H1 (cell line): Measurements from ENCODE around the gene MYO15A.

Experiments
- BCL11A ChIP-seq, 2 experiments: IDR thresholded peaks; one replicate each; pipeline ENCODE4 v1.6.1; 2011; ENCODE audit warnings: low read depth in 2 of 2, low read length in 2 of 2, mild to moderate bottlenecking in 2 of 2
- CHD2 ChIP-seq: IDR thresholded peaks from 2 replicates; pipeline ENCODE4 v1.6.1; 2012; ENCODE audit warnings: low read length, improper control_type of control experiment
- EGR1 ChIP-seq: IDR thresholded peaks from 2 replicates; pipeline ENCODE4 v1.6.1; 2011; ENCODE audit warnings: low read depth, low read length, borderline replicate concordance
- JUND ChIP-seq: IDR thresholded peaks from 2 replicates; pipeline ENCODE4 v1.6.1; 2011; ENCODE audit warnings: mild to moderate bottlenecking, improper control_type of control experiment, low read length
- POLR2AphosphoS5 ChIP-seq: IDR thresholded peaks from 2 replicates; pipeline ENCODE4 v1.6.1; 2011; ENCODE audit warnings: low read depth, low read length
- ZNF274 ChIP-seq: IDR thresholded peaks from 2 replicates; pipeline ENCODE4 v1.7.0; 2012; ENCODE audit warnings: low read length, borderline replicate concordance; ENCODE audit errors: extremely low read depth
- TF ChIP-seq, protein P1 (sequence below), 3 experiments: IDR thresholded peaks; 1 replicate in 2 of 3; 2 replicates in 1 of 3; pipeline versions ENCODE4 v1.5.1 to v1.6.1; 2011; ENCODE audit warnings: low read length in 3 of 3, mild to moderate bottlenecking in 3 of 3, inconsistent platforms in 2 of 3, low read depth in 1 of 3, moderate library complexity in 1 of 3; ENCODE audit not compliant: insufficient read depth in 1 of 3; ENCODE audit errors: control extremely low read depth in 1 of 3

DNA sequence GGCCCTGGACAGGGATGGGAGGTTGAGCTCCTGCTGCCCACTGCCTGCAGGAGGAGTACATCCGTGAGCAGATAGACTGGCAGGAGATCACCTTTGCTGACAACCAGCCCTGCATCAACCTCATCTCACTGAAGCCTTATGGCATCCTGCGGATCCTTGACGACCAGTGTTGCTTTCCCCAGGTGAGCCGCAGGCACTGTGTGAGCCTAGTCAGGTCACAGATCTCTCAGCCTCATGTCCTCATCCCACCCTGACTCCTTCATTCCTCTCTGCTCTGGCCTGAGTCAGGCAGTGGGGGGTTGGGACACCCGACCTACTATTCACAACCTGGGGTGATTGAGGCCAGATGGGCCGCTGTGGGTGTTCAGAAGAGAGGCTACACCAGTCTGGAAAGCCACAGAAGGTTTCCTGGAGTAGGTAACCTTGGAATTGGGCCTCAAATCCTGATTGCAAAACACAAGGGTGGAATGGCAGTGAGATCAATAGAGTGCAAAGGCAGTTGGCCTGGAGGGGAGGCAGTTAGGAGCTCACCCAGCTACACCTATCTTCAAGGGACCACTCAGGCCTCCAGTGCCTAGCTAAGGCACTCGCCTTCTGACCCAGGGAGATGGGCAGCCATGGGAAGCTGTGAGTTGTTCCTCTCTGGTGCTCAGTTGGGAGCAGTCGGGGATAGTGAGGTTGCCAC is 29.7 kb downstream of the MYO15A start:
- no peak for TF ChIP-seq EGR1
- TF ChIP-seq, protein P1, sequence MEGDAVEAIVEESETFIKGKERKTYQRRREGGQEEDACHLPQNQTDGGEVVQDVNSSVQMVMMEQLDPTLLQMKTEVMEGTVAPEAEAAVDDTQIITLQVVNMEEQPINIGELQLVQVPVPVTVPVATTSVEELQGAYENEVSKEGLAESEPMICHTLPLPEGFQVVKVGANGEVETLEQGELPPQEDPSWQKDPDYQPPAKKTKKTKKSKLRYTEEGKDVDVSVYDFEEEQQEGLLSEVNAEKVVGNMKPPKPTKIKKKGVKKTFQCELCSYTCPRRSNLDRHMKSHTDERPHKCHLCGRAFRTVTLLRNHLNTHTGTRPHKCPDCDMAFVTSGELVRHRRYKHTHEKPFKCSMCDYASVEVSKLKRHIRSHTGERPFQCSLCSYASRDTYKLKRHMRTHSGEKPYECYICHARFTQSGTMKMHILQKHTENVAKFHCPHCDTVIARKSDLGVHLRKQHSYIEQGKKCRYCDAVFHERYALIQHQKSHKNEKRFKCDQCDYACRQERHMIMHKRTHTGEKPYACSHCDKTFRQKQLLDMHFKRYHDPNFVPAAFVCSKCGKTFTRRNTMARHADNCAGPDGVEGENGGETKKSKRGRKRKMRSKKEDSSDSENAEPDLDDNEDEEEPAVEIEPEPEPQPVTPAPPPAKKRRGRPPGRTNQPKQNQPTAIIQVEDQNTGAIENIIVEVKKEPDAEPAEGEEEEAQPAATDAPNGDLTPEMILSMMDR (IDR thresholded peaks at IDR 0.05; ENCODE audit: control extremely low read depth in 1 of 3, insufficient read depth in 1 of 3, low read depth in 1 of 3, low read length in 3 of 3) = no peak
- TF ChIP-seq JUND = no peak
- TF ChIP-seq ZNF274 = no peak
- TF ChIP-seq BCL11A (IDR thresholded peaks at IDR 0.05; ENCODE audit: low read depth in 2 of 2, low read length in 2 of 2) = no peak
- no peak for TF ChIP-seq CHD2
- no peak for TF ChIP-seq POLR2AphosphoS5
